ENCODE measurements around the gene MYBPC1. TPM values are rescaled to one million over a fixed set of nuclear protein-coding genes. Genes with fewer than 3 reads are reported as not detected.

The MYBPC1 gene
- total and polyA plus RNA-seq, 2 donors (not counting 1 experiment from before 2014, with no cell fraction given), result not detected

DNA sequence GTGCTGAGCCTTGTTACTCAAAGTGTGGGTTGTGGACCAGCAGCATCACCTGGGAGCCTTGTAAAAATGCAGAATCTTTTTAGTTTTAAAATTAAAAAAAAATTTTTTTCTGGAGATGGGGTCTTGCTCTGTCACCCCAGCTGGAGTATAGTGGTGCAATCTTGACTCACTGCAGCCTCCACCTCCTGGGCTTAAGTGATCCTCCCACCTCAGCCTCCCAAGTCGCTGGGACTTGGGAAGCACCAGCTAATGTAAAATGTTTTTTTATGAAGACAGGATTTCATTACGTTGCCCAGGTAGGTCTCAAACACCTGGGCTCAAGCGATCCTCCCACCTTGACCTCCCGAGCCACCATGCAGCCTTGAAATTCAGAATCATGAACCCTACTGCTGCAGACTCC, 14.4 kb downstream of the MYBPC1 start:
- H3K27ac Mint-ChIP-seq, result no peak overlapping the region
- Histone ChIP-seq H3K4me3 (ENCODE audit: control extremely low read depth in 1 of 5, extremely low read depth in 1 of 5, insufficient read depth in 1 of 5, low read depth in 2 of 5, low read length in 4 of 5) (no peak overlapping the region), H3K4me2 (replicated peaks; ENCODE audit: low read depth, low read length, poor library complexity, severe bottlenecking) (no peak overlapping the region), H3K27ac (ENCODE audit: low read length in 2 of 2) (no peak overlapping the region), H3K9ac (ENCODE audit: low read length) (no peak overlapping the region), H2AFZ (ENCODE audit: insufficient read depth, low read depth, low read length, poor library complexity, severe bottlenecking) (no peak overlapping the region), H3K9me3 (ENCODE audit: control extremely low read depth in 1 of 3, control insufficient read depth in 2 of 3, insufficient read depth in 1 of 3, low read length in 2 of 3) (no peaks in the 10 kb centered on the region), H3K27me3 (replicated peaks in 1 of 4; ENCODE audit: control extremely low read depth in 1 of 4, control insufficient read depth in 3 of 4, insufficient read depth in 4 of 4, low read length in 3 of 4) (no peaks in the 10 kb centered on the region), H3K4me1 (ENCODE audit: control insufficient read depth in 2 of 2, insufficient read depth in 2 of 2, low read length in 2 of 2) (no peaks in the 10 kb centered on the region), H4K20me1 (ENCODE audit: control insufficient read depth, insufficient read depth, low read length, poor library complexity, severe bottlenecking) (no peaks in the 10 kb centered on the region), H3K79me2 (ENCODE audit: control insufficient read depth, insufficient read depth, low read length) (no peaks in the 10 kb centered on the region), H3K36me3 (replicated peaks in 1 of 2; ENCODE audit: control extremely low read depth in 1 of 2, control insufficient read depth in 1 of 2, extremely low read depth in 1 of 2, insufficient read depth in 2 of 2, low read length in 1 of 2) (no peaks in the 10 kb centered on the region)
- ATAC-seq (ENCODE audit: low read depth), result no peak
- H3K27me3 Mint-ChIP-seq, result peaks cover 4% of the 10 kb centered on the region
- H3K9me3 Mint-ChIP-seq (ENCODE audit: insufficient read depth), result no peaks in the 10 kb centered on the region
- WGBS (ENCODE audit: insufficient coverage), result 100% methylated on average over 2 of the region's 4 CpGs
- intact Hi-C loops (cut with micrococcal nuclease), result no loop called here
- POLR2A ChIA-PET, result no interaction called here
- no peak for TF ChIP-seq EZH2 (IDR thresholded peaks at IDR 0.05; ENCODE audit: borderline replicate concordance, insufficient read depth, low read depth, low read length, poor library complexity, severe bottlenecking)
- TF ChIP-seq, protein P1, sequence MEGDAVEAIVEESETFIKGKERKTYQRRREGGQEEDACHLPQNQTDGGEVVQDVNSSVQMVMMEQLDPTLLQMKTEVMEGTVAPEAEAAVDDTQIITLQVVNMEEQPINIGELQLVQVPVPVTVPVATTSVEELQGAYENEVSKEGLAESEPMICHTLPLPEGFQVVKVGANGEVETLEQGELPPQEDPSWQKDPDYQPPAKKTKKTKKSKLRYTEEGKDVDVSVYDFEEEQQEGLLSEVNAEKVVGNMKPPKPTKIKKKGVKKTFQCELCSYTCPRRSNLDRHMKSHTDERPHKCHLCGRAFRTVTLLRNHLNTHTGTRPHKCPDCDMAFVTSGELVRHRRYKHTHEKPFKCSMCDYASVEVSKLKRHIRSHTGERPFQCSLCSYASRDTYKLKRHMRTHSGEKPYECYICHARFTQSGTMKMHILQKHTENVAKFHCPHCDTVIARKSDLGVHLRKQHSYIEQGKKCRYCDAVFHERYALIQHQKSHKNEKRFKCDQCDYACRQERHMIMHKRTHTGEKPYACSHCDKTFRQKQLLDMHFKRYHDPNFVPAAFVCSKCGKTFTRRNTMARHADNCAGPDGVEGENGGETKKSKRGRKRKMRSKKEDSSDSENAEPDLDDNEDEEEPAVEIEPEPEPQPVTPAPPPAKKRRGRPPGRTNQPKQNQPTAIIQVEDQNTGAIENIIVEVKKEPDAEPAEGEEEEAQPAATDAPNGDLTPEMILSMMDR (IDR thresholded peaks at IDR 0.05), result no peak
- H3K4me1 Mint-ChIP-seq, result no peaks in the 10 kb centered on the region
- CTCF ChIA-PET, result no interaction called here
- no peak for DNase-seq
- H3K4me3 Mint-ChIP-seq, result no peak overlapping the region

DNA sequence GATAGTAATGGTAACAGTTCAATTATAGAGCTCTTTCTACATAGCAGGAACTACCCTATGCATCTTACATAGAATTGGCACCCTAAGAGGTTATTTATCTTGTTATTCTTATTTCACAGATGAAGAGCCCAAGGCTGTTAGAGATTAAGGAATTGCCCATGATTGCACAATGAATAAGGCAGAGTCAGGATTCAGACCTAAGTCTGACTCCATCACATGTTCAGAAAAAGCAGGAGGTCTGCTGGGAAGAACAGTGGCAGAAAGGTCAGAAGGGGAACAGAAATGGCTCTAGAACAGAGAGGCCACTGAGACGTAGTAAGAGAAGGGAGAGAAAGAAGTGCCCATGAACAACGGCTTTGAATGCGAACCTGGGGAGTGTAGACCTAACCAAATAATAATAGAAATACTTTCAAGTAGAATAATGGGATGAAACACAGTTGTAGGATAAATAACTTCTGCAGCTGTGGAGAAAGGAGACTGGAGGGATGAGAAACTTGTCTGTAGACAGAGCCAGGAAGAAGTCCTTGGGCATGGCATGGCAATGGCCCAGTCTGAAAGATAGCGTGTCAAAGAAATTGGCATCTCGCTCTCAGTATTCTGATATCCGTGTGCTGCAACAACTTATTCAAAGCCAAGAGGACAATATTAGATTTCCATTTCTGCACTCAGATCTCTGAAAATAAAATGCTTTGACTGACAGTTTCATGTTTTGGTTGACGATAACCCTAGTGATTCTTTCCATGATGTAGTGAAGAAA, 17.6 kb downstream of the MYBPC1 start:
- H3K4me3 ChIP-seq (ENCODE audit: control extremely low read depth in 1 of 5, extremely low read depth in 1 of 5, insufficient read depth in 1 of 5, low read depth in 2 of 5, low read length in 4 of 5), result no peak overlapping the region

More for the DNA sequence above, 17.6 kb downstream of the MYBPC1 start:
- H3K9me3 ChIP-seq (ENCODE audit: control extremely low read depth in 1 of 3, control insufficient read depth in 2 of 3, insufficient read depth in 1 of 3, low read length in 2 of 3), result no peaks in the 10 kb centered on the region
- no peak overlapping the region for H3K4me3 Mint-ChIP-seq
- peaks cover 13% of the 10 kb centered on the region for H3K4me1 Mint-ChIP-seq
- WGBS (ENCODE audit: insufficient coverage), result no CpG with 5 or more reads among the region's 7 CpGs
- peaks cover 4% of the 10 kb centered on the region for H3K27me3 Mint-ChIP-seq
- no peaks in the 10 kb centered on the region for H4K20me1 ChIP-seq (ENCODE audit: control insufficient read depth, insufficient read depth, low read length, poor library complexity, severe bottlenecking)
- H3K27ac Mint-ChIP-seq, result no peak overlapping the region
- POLR2A ChIA-PET, result interaction anchor here (0.7 kb wide), 1 partner anchor 137 kb away, joined by 3 read pairs; the partner anchor contains the start of gene SPIC
- intact Hi-C loops (cut with micrococcal nuclease), result no loop called here
- no peaks in the 10 kb centered on the region for H3K27me3 ChIP-seq (replicated peaks in 1 of 4; ENCODE audit: control extremely low read depth in 1 of 4, control insufficient read depth in 3 of 4, insufficient read depth in 4 of 4, low read length in 3 of 4)
- DNase-seq, result no peak
- H3K4me1 ChIP-seq (ENCODE audit: control insufficient read depth in 2 of 2, insufficient read depth in 2 of 2, low read length in 2 of 2), result peaks cover 8 to 11% of the 10 kb centered on the region in 2 donors
- no peaks in the 10 kb centered on the region for H3K9me3 Mint-ChIP-seq (ENCODE audit: insufficient read depth)
- CTCF ChIA-PET, result no interaction called here
- TF ChIP-seq, protein P1 (IDR thresholded peaks at IDR 0.05), result no peak
- no peak for TF ChIP-seq EZH2 (IDR thresholded peaks at IDR 0.05; ENCODE audit: borderline replicate concordance, insufficient read depth, low read depth, low read length, poor library complexity, severe bottlenecking)
- no peak overlapping the region for H3K4me2 ChIP-seq (replicated peaks; ENCODE audit: low read depth, low read length, poor library complexity, severe bottlenecking)
- no peaks in the 10 kb centered on the region for H3K36me3 ChIP-seq (replicated peaks in 1 of 2; ENCODE audit: control extremely low read depth in 1 of 2, control insufficient read depth in 1 of 2, extremely low read depth in 1 of 2, insufficient read depth in 2 of 2, low read length in 1 of 2)
- ATAC-seq (ENCODE audit: low read depth), result no peak
- no peak overlapping the region for H3K27ac ChIP-seq (ENCODE audit: low read length in 2 of 2)
- H3K79me2 ChIP-seq (ENCODE audit: control insufficient read depth, insufficient read depth, low read length), result no peaks in the 10 kb centered on the region
- no peak overlapping the region for H2AFZ ChIP-seq (ENCODE audit: insufficient read depth, low read depth, low read length, poor library complexity, severe bottlenecking)
- no peak overlapping the region for H3K9ac ChIP-seq (ENCODE audit: low read length)
